WTC11 (cell line): ENCODE results near the gene NFKBIE. TPM values are rescaled to one million over a fixed set of nuclear protein-coding genes. Genes with fewer than 3 reads are reported as not detected.
A peak's percentile ranks its signal among the peaks of the same experiment; 100 is the strongest.

Experiments
- ATAC-seq: fragments of 200-7000 bp; cut with Tn5 transposase; 2 replicates; pipeline ENCODE4 v1.10.0; 2021; ENCODE audit warnings: mild to moderate bottlenecking, moderate library complexity
- CTCF ChIA-PET: fragments of 300-600 bp; sonication (Branson Sonifier 250); formaldehyde crosslinking; loops from one replicate; lab custom pipeline; 2021; ENCODE audit warnings: antibody characterized with exemption; lab: Charles Lee
- POLR2A ChIA-PET: fragments of 350-600 bp; sonication (Branson Sonifier 250); formaldehyde crosslinking; loops from one replicate; lab custom pipeline; 2021; ENCODE audit warnings: antibody characterized with exemption; lab: Charles Lee
- DNase-seq: peaks from one replicate; pipeline ENCODE4 v3.0.0; 2021; ENCODE audit warnings: low spot score
- H3K27ac Mint-ChIP-seq: 2 replicates; pipeline ENCODE4 v1.8.0; 2021; ENCODE audit warnings: mixed read lengths
- H3K27me3 Mint-ChIP-seq: 2 replicates; pipeline ENCODE4 v1.8.0; 2021; ENCODE audit warnings: low read depth, mild to moderate bottlenecking, moderate library complexity, mixed read lengths
- H3K36me3 Mint-ChIP-seq: 2 replicates; pipeline ENCODE4 v1.8.0; 2021; ENCODE audit warnings: mixed read lengths
- H3K4me1 Mint-ChIP-seq: 2 replicates; pipeline ENCODE4 v1.8.0; 2022; ENCODE audit warnings: mixed read lengths
- H3K4me3 Mint-ChIP-seq: 2 replicates; pipeline ENCODE4 v1.8.0; 2021; ENCODE audit warnings: mild to moderate bottlenecking, moderate library complexity, mixed read lengths
- H3K9me3 Mint-ChIP-seq: 2 replicates; pipeline ENCODE4 v1.8.0; 2021; ENCODE audit warnings: mixed read lengths
- CREB1 ChIP-seq: sonication (generic); formaldehyde crosslinking; IDR thresholded peaks from 2 replicates; pipeline ENCODE4 v1.8.0; 2023; ENCODE audit warnings: mild to moderate bottlenecking, missing genetic modification reagents
- CREM ChIP-seq: sonication (generic); formaldehyde crosslinking; IDR thresholded peaks from 2 replicates; pipeline ENCODE4 v1.8.1; 2022; ENCODE audit warnings: mild to moderate bottlenecking, missing genetic modification reagents, moderate library complexity
- EMX1 ChIP-seq: fragments of 250-450 bp; sonication (Bioruptor Pico); IDR thresholded peaks from 2 replicates; pipeline ENCODE4 v1.8.0; 2021; ENCODE audit warnings: mild to moderate bottlenecking
- ERG ChIP-seq: fragments of 250-450 bp; sonication (Bioruptor Pico); IDR thresholded peaks from 2 replicates; pipeline ENCODE4 v1.8.0; 2021; ENCODE audit warnings: mild to moderate bottlenecking
- ETV6 ChIP-seq: sonication (generic); formaldehyde crosslinking; IDR thresholded peaks from 2 replicates; pipeline ENCODE4 v1.8.1; 2022; ENCODE audit warnings: mild to moderate bottlenecking, missing genetic modification reagents
- HMGXB4 ChIP-seq: sonication (generic); formaldehyde crosslinking; IDR thresholded peaks from 2 replicates; pipeline ENCODE4 v1.8.1; 2023; ENCODE audit warnings: mild to moderate bottlenecking, moderate library complexity, missing genetic modification reagents
- KAT7 ChIP-seq: sonication (generic); formaldehyde crosslinking; IDR thresholded peaks from 2 replicates; pipeline ENCODE4 v1.8.1; 2023; ENCODE audit warnings: missing genetic modification reagents, mild to moderate bottlenecking, borderline replicate concordance
- MYBL2 ChIP-seq: sonication (generic); formaldehyde crosslinking; IDR thresholded peaks from 2 replicates; pipeline ENCODE4 v1.8.1; 2023; ENCODE audit warnings: mild to moderate bottlenecking, moderate library complexity, missing genetic modification reagents
- NR2C2 ChIP-seq: sonication (generic); formaldehyde crosslinking; IDR thresholded peaks from 2 replicates; pipeline ENCODE4 v1.8.0; 2022; ENCODE audit warnings: mild to moderate bottlenecking, missing genetic modification reagents
- PRDM15 ChIP-seq: sonication (generic); formaldehyde crosslinking; IDR thresholded peaks from 2 replicates; pipeline ENCODE4 v1.8.0; 2022; ENCODE audit warnings: missing genetic modification reagents
- RELA ChIP-seq: sonication (generic); formaldehyde crosslinking; IDR thresholded peaks from 2 replicates; pipeline ENCODE4 v1.8.1; 2022; ENCODE audit warnings: missing genetic modification reagents, mild to moderate bottlenecking, borderline replicate concordance
- SMAD4 ChIP-seq: sonication (generic); formaldehyde crosslinking; IDR thresholded peaks from 2 replicates; pipeline ENCODE4 v1.8.0; 2022; ENCODE audit warnings: mild to moderate bottlenecking, missing genetic modification reagents
- SOX15 ChIP-seq: fragments of 250-450 bp; sonication (Bioruptor Pico); IDR thresholded peaks from 2 replicates; pipeline ENCODE4 v1.9.0; 2021; ENCODE audit warnings: mild to moderate bottlenecking
- SP1 ChIP-seq: sonication (generic); formaldehyde crosslinking; conservative IDR thresholded peaks from 2 replicates; pipeline ENCODE4 v1.8.1; 2022; ENCODE audit warnings: missing genetic modification reagents
- TCF7 ChIP-seq: sonication (generic); formaldehyde crosslinking; IDR thresholded peaks from 2 replicates; pipeline ENCODE4 v1.8.0; 2022; ENCODE audit warnings: mild to moderate bottlenecking, low read depth, missing genetic modification reagents, moderate library complexity
- TEAD4 ChIP-seq: sonication (generic); formaldehyde crosslinking; IDR thresholded peaks from 2 replicates; pipeline ENCODE4 v1.8.0; 2022; ENCODE audit warnings: mild to moderate bottlenecking, missing genetic modification reagents
- ZNF121 ChIP-seq: sonication (generic); formaldehyde crosslinking; IDR thresholded peaks from 2 replicates; pipeline ENCODE4 v1.8.0; 2023; ENCODE audit warnings: missing genetic modification reagents
- ZNF263 ChIP-seq: sonication (generic); formaldehyde crosslinking; IDR thresholded peaks from 2 replicates; pipeline ENCODE4 v1.8.1; 2022; ENCODE audit warnings: low read depth, mild to moderate bottlenecking, moderate library complexity, missing genetic modification reagents
- ZNF281 ChIP-seq: sonication (generic); formaldehyde crosslinking; IDR thresholded peaks from 2 replicates; pipeline ENCODE4 v1.8.0; 2023; ENCODE audit warnings: mild to moderate bottlenecking, missing genetic modification reagents
- ZSCAN18 ChIP-seq: fragments of 250-450 bp; sonication (Bioruptor Pico); IDR thresholded peaks from 2 replicates; pipeline ENCODE4 v2.1.2; 2022; ENCODE audit warnings: mild to moderate bottlenecking, moderate library complexity
- total RNA-seq: library from RNA; stranded (reverse); gene quantifications from 3 replicates; pipeline ENCODE4 v1.2.3, GENCODE V29; 2021
- TF ChIP-seq, protein P1 (sequence below): sonication (generic); formaldehyde crosslinking; IDR thresholded peaks from 2 replicates; pipeline ENCODE4 v1.8.0; 2022; ENCODE audit warnings: mild to moderate bottlenecking, missing genetic modification reagents
- TF ChIP-seq, protein P2 (sequence below): sonication (generic); formaldehyde crosslinking; IDR thresholded peaks from 2 replicates; pipeline ENCODE4 v1.8.1; 2023; ENCODE audit warnings: mild to moderate bottlenecking, missing genetic modification reagents, moderate library complexity

The NFKBIE gene
- total RNA-seq, 1 experiment from 2014 or later: 10.3 TPM

- TF ChIP-seq RELA (CRISPR knock-in tag) (no peak), SMAD4 (no peak), HMGXB4 (CRISPR knock-in tag) (0 out of 2 replicates have a peak, but pooled peaks have one; percentile 42), CREB1 (peak; percentile 6; the same call in 1 of the 2 replicates), ZNF121 (CRISPR knock-in tag) (peak; percentile 98), ETV6 (CRISPR knock-in tag) (0 out of 2 replicates have a peak, but pooled peaks have one; percentile 3), CREM (no peak)
Measured at GRCh38 chr6:44298055-44298803, 32.9 kb upstream of the NFKBIE start (continued).

DNA sequence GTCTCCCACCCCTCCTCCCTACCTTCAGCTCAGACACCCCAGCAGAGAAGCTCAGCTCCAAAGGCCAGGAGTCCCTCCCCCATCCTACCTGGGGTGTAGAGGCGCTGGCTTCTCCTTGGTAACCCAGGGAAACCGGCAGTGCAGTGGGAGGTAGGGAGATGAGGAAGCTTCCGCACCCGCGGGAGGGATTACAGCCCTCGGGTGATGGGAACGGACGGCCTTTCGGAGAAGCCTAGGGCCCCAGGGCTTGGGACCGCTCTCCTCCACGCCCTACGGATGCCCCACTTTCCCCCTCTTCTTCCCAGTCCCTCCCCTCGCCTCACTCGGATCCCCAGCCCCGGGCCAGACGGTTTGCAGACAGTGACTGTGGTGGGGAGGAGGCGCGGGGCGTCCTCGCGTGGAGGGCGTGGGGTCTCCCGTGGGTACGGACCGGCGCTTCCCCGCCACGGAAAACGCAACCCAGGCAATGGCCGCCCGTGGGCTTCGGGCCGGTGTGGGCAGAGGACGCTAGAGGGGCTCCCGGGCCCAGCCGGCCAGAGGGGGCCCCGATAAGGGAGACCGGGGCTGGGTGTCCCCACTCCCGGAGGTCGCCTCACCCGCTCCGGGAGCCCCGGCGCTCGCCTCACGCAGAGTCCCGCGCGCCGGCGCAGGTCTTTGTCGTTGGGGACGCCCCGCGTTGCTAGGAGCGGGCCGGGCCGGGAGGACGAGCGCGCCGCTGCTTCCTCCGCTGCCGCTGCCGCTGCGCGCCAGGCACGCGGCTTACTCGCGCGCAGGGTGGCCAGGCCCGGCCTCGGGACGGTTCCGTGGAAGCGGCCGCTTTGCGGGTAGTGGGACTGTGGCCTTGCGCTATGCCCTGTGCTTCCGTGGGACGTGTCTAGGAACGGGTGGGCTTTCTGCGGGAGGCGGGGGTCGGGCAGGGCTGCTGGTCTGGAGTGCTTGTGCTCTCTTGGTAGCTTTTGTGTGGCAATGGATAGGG is 32.0 kb upstream of the NFKBIE start:
- Mint-ChIP-seq H3K36me3 (peaks cover 22% of the 10 kb centered on the region), H3K9me3 (no peaks in the 10 kb centered on the region), H3K27ac (no peak overlapping the region), H3K4me1 (peaks cover 11% of the 10 kb centered on the region), H3K27me3 (peaks cover 42% of the 10 kb centered on the region), H3K4me3 (peak overlapping the region; percentile 66)
- POLR2A ChIA-PET: interaction anchor here (0.7 to 2.4 kb wide), 5 partner anchors 15 to 41 kb away, joined by 3 to 7 read pairs (median 3); partner anchors contain the start of gene AARS2
- CTCF ChIA-PET: interaction anchor here (0.8 to 5.3 kb wide), 10 partner anchors 13 to 124 kb away, joined by 3 to 37 read pairs (median 4); partner anchors contain the start of genes AARS2 and HSP90AB1
- ATAC-seq: peak; percentile 62
- DNase-seq: peak; percentile 67
- 0 out of 2 replicates have a peak, but pooled peaks have one; percentile 32 for TF ChIP-seq ERG (CRISPR knock-in tag)
- TF ChIP-seq SP1 (CRISPR knock-in tag): peak; percentile 48; the same call in 1 of the 2 replicates
- TF ChIP-seq TCF7 (CRISPR knock-in tag): no peak
- TF ChIP-seq PRDM15: no peak
- no peak for TF ChIP-seq NR2C2 (CRISPR knock-in tag)
- no peak for TF ChIP-seq MYBL2 (CRISPR knock-in tag)
- TF ChIP-seq, protein P1, sequence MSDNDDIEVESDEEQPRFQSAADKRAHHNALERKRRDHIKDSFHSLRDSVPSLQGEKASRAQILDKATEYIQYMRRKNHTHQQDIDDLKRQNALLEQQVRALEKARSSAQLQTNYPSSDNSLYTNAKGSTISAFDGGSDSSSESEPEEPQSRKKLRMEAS (CRISPR knock-in tag): peak; percentile 67
- no peak for TF ChIP-seq ZNF121 (CRISPR knock-in tag)
- TF ChIP-seq ZNF263: no peak
- no peak for TF ChIP-seq TEAD4 (CRISPR knock-in tag)
- TF ChIP-seq, protein P2, sequence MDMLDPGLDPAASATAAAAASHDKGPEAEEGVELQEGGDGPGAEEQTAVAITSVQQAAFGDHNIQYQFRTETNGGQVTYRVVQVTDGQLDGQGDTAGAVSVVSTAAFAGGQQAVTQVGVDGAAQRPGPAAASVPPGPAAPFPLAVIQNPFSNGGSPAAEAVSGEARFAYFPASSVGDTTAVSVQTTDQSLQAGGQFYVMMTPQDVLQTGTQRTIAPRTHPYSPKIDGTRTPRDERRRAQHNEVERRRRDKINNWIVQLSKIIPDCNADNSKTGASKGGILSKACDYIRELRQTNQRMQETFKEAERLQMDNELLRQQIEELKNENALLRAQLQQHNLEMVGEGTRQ: 0 out of 2 replicates have a peak, but pooled peaks have one; percentile 16
- TF ChIP-seq KAT7: no peak
- no peak for TF ChIP-seq ZSCAN18 (CRISPR knock-in tag)
- no peak for TF ChIP-seq EMX1 (CRISPR knock-in tag)
- TF ChIP-seq ZNF281 (CRISPR knock-in tag): peak; percentile 21; the same call in 1 of the 2 replicates
- TF ChIP-seq SOX15 (CRISPR knock-in tag): no peak
